Fibroblast of skin of scalp (primary cell): ENCODE data around the gene GABARAPL1. TPM values are rescaled to one million over a fixed set of nuclear protein-coding genes. Genes with fewer than 3 reads are reported as not detected.
"Not testable (repeated sequence)": the region's sequence is repeated elsewhere in the genome, so short reads cannot be mapped to it uniquely, and the experiment has no call there.

Experiments
- DNase-seq: peaks from one replicate; pipeline ENCODE4 v3.0.0-alpha.2; 2013
- polyA plus RNA-seq, 2 experiments: library from polyadenylated mRNA; unstranded; fragments of 120-200 nt; gene quantifications; one replicate each; pipeline ENCODE4 v1.2.1, GENCODE V29; 2013; ENCODE audit not compliant: insufficient read length in 2 of 2

The GABARAPL1 gene
- 34.5 TPM for polyA plus RNA-seq (2013, experiment 1 of 2; ENCODE audit: insufficient read length)
- polyA plus RNA-seq (2013, experiment 2 of 2; ENCODE audit: insufficient read length) = 34.3 TPM

DNA sequence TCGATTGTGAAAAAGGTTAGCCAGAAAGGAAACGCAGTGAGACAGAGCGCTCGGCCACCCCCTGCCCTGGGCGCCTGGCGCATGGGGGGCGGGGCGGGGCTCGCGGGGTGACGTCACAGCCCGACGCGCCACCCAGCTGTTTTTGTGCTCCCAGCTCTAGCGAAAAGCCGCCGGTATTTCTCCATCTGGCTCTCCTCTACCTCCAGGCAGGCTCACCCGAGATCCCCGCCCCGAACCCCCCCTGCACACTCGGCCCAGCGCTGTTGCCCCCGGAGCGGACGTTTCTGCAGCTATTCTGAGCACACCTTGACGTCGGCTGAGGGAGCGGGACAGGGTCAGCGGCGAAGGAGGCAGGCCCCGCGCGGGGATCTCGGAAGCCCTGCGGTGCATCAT lies at the start of gene GABARAPL1:
Gene GABARAPL1, plus strand, starts transcription at position 139 of the 393 bp plus-strand sequence. Its CDS starts 253 bp downstream, at position 392.
- peak; percentile 82 for DNase-seq

- no peak for DNase-seq
Measured at GRCh38 chr12:10163084-10163483, 49.6 kb upstream of the GABARAPL1 start.

DNA sequence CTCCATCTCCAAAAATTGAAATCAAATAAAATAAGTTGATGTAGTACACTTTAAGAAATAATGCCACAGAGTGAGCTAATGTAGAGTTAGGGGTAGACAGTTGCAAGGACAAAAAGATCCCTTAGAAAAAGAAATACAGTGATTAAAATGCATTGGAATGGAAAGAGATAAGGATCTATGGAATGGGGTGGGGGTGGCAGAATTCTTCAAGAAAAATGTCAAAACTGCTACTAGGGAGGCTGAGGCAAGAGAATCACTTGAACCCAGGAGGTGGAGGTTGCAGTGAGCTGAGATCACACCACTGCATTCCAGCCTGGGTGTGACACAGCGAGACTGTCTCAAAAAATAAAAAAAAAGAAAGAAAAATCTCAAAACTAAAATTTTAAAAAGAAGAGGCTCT lies 47.3 kb upstream of the GABARAPL1 start:
- peak; percentile 38 for DNase-seq

DNA sequence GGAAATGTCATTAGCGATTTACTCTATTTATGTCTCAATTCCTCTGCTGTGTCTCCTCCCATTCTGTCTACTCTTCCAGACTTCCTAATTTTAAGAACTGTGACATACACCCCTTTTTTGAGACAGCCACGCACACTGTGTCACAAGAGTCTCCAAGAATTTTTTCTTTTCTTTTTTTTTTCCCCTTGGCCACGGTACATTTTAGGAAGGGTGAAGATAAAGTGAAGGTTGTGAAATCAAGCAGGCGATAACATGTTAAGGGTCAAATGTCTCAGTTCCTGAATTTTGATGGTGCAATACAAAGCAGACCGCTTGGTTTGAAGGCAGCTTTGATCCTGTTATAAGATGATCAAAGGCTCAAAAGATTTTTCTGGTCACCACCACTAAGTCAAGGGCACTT lies 45.1 kb upstream of the GABARAPL1 start:
- no peak for DNase-seq

DNA sequence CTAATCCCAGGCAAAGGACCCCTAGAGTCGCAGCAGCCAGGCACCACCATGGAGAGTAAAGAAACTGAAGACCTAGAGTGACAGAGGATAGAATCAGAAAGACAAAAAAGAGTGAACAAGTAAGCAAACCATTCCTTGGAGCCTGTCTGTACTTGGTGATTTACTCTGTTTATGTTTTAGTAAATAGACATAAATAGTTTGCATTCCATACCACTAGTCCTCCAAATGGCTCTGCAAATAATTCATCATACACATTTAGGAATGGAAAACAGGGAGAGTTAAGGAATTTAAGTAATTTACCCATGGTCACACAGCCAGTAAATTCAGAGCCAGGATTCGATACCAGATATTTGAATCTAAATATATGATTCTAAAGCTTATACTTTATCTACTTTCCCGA lies 43.6 kb upstream of the GABARAPL1 start:
- peak; percentile 55 for DNase-seq

- no peak for DNase-seq
Measured at GRCh38 chr12:10170216-10170615, 42.5 kb upstream of the GABARAPL1 start.

GRCh38 chr12:10171973-10172728 lies 40.5 kb upstream of the GABARAPL1 start, which contains the start of gene OLR1:
Gene OLR1 (minus strand): TSS chr12:10172132. CDS start chr12:10172077, 55 bp downstream.
- DNase-seq = no peak

- DNase-seq = no peak
Measured at GRCh38 chr12:10174986-10175614, 37.6 kb upstream of the GABARAPL1 start.

DNA sequence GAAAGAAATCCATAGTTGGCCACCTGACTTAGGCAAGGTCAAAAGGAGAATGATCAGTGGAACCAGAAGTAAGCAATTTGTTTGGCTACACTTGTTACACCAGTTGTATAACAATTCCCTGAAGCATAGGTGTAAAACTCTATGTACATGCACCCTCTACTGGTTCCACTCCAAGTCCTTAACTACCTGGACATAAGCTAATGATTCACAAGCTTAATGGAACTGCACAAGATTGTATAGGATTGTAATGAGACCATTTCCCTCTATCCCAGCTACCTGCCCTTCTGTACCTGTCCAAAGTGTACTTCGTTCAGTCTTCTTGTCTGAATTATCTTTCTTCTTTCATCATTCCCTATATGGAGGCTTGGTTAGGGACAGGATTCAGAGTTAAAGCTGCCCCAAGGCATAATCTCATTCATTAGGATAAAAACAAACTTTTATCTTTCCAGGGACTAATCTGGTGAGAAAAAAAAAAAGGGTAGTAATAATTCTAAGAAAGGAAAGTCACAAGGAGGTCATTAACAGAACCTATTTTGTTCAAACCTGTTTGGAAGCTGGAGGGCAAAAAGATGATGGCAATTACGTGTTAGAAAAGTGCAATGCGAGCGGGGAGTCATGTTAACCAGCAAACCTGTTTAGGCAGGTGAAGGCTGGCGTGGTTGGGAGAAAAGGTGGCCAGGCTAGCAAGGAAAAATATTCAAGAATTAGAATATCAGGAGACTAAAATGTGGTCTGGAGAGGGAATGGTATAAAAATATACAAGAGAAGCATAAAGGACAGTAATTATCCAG lies 36.6 kb upstream of the GABARAPL1 start:
- no peak for DNase-seq

DNA sequence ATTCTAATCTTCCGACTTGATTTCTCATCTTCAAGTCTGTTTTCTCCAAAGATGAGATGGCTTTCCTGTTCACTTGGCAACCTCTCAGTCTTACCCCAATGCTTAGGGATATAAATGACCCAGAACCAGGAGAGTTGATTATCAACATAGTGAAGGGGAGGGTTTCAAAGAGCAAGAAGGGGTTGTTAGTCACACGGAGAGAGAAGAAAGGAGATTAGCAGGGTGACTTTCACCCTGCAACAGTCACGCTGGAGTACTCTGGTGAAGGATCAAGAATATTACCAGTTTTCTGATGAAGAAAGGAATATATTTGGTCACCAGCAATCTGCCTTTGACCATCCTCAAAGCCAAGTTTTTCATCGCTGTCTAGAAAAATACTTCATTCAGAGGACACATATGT lies 33.9 kb upstream of the GABARAPL1 start, which contains the start of gene TMEM52B:
Gene TMEM52B, plus strand, starts transcription at position 212 of the 400 bp plus-strand sequence. CDS start 543 bp downstream, outside the sequence.
- DNase-seq = no peak

GRCh38 chr12:10179776-10180181 lies 32.9 kb upstream of the GABARAPL1 start:
- no peak for DNase-seq

- DNase-seq = peak; percentile 85
Measured at GRCh38 chr12:10182354-10183049, 30.2 kb upstream of the GABARAPL1 start.

- peak; percentile 79 for DNase-seq
Measured at GRCh38 chr12:10184261-10184843, 28.3 kb upstream of the GABARAPL1 start.

DNA sequence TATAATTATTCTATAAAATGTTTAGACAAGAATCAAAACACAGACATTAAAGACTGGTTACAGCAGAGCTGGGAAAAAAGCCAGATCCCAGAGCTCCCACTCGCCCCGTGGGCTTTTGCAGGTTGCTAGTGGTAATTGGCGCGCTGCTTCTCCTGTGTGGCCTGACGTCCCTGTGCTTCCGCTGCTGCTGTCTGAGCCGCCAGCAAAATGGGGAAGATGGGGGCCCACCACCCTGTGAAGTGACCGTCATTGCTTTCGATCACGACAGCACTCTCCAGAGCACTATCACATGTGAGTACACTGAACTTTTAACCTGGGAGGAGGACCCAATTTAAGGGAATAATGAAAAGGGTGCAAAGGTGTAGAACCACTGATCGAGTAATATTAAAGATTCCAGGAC lies 26.4 kb upstream of the GABARAPL1 start:
- DNase-seq = no peak

GRCh38 chr12:10186958-10187357 lies 25.7 kb upstream of the GABARAPL1 start:
- DNase-seq = not testable (repeated sequence)

- DNase-seq = no peak
Measured at GRCh38 chr12:10189653-10190052, 23.0 kb upstream of the GABARAPL1 start.

- DNase-seq = peak; percentile 69
Measured at GRCh38 chr12:10190558-10191388, 21.9 kb upstream of the GABARAPL1 start.

DNA sequence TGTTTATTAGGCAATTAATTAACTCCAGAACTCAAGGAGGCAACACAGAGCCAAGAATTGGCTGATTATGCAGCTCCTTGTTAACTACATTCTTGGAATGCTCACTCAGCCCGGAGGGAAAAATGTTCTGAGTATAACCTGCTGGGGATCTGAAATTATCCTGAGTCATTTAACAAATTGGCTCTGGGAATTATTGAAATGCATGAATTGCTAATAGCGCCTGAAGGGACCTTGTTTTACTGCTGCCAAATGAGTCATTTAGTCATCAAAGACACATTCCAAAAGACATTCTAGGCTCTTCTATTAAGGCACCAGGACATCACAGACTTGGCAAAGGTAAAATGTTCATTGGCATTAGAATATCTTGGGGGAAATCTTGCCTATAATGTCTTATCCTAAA lies 20.8 kb upstream of the GABARAPL1 start:
- DNase-seq = peak; percentile 73

DNA sequence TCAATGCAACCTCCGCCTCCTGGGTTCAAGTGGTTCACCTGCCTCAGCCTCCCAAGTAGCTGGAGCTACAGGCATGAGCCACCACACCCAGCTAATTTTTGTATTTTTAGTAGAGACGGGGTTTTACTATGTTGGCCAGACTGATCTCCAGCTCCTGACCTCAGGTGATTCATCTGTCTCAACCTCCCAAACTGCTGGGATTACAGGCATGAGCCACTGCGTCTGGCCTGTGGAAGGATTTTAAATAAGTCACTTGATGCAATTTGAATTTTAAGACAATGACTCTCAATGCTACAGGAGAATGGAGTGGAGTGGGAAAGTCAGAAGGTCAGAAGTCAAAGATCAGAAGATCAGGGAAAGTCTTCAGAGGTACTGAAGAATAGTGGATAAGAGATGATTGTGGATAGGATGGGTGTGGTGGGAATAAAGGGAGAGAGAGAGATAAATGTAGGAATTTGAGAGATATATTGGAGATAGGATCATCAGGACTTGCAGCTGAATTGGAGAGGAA lies 18.5 kb upstream of the GABARAPL1 start:
- no peak for DNase-seq

DNA sequence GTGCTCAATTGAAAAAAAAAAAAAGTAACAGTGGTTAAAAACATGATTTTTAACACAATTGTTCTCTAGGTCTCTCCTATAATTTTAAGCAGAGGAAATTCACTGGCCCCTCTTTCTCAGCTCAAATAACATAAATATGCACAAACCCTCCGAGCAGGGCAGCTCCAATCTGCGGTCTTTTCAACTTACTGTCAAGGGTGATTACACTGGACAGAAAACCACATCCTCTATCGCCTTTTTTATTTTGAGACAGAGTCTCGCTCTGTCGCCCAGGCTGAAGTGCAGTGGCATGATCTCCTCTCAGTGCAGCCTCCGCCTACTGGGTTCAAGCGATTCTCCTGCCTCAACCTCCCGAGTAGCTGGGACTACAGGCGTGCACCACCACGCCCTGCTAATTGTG lies 16.5 kb upstream of the GABARAPL1 start:
- no peak for DNase-seq

- DNase-seq = no peak
Measured at GRCh38 chr12:10197879-10198278, 14.8 kb upstream of the GABARAPL1 start.
